ENCODE results near the gene CLDN11.

CLDN11 gene

DNA sequence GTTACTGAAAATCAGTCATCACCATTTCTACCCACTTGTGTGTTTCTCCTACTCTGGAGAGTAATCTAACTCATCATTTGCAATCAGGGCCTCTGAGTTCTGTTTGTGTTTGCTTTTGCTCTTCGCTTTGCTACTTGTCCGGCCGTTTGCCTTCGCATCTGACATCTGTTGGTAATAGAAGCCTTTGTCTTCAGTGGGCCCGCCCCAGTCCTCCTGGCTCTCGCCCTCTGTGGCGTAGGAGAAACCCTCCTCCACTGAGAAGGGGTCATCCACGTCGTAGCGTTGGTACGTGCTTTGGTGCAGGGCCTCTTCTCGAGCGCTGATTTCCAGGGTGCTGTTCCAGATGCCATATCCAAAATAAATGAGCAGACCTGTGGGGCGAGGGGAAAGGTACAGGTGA, 48.3 kb downstream of the CLDN11 start:
- no peak for DNase-seq
- in situ Hi-C loops (cut with MboI; ENCODE audit: low pct_unique_long_range_greater_than_20kb, low sequenced_read_pairs) = no loop called here

DNA sequence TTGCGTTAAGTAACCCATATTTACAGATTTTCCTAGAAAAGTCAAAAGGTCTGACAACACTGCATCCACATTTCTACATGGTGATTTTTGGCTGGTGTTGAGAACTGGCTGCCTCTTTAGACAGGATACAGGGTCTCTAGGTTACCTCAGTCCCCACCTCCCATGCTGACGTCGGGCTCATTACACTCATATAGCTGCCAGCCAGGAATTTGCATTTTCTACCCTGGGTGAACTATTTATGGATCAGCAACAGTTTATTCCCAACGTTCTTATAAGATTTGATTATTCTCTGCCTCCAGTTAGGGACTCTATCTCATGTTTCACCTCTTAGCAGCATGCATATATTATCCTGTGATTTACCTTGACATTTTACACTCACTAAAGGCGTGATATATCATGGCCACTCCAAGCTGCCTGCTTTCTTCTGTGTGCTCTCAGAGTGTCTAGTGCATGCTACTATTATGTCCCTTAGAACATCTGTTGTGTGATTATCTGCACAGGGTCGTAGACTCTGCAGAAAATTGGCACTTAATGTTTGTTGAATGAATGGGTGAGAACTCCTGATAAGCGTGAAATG, 49.0 kb downstream of the CLDN11 start:
- in situ Hi-C loops (cut with MboI; ENCODE audit: low pct_unique_long_range_greater_than_20kb, low sequenced_read_pairs) = no loop called here
- DNase-seq = no peak

DNA sequence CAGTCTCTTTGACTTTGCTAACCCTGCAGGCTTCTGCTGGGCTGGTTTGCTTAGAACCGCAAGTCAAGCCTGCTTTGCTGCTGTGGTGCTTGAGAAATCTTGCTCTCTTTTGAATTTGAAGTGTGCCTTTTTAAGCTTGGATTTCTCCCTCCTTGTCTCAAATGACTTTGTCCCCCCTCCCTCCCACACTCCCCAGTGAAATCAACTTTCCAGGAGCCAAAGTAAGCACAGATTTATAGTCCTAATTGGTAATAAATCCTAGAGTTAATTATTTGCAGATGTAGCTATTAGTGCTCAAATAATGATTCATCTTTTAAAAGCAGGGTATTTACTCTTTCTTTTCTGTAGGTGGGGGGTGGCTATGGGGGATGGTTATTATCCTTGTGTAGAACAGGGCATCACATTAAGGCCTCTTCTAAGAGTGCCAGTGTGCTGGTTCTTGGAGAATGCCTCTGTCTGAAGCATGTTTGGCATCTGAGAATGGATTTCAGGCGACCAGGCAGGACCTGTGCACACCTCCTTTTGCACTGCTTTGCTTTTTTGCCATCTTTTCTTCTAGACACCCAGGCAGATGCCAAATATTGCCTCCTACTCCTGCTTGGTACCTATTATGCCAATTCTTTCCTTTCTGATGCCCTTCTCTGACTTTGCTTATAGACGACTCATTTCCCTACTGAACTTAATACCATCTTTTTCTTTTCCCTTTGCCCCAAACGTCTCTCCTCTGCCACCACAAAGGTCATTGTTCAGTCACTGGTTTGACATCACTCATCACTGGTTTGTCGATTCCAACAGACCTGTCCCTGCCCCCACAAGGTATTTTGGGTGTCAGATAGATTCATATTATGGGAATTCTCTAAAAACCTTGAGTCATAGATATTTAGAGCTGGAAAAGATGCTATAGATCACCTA, 50.7 kb downstream of the CLDN11 start:
- in situ Hi-C loops (cut with MboI; ENCODE audit: low pct_unique_long_range_greater_than_20kb, low sequenced_read_pairs) = no loop called here
- DNase-seq = no peak

DNA sequence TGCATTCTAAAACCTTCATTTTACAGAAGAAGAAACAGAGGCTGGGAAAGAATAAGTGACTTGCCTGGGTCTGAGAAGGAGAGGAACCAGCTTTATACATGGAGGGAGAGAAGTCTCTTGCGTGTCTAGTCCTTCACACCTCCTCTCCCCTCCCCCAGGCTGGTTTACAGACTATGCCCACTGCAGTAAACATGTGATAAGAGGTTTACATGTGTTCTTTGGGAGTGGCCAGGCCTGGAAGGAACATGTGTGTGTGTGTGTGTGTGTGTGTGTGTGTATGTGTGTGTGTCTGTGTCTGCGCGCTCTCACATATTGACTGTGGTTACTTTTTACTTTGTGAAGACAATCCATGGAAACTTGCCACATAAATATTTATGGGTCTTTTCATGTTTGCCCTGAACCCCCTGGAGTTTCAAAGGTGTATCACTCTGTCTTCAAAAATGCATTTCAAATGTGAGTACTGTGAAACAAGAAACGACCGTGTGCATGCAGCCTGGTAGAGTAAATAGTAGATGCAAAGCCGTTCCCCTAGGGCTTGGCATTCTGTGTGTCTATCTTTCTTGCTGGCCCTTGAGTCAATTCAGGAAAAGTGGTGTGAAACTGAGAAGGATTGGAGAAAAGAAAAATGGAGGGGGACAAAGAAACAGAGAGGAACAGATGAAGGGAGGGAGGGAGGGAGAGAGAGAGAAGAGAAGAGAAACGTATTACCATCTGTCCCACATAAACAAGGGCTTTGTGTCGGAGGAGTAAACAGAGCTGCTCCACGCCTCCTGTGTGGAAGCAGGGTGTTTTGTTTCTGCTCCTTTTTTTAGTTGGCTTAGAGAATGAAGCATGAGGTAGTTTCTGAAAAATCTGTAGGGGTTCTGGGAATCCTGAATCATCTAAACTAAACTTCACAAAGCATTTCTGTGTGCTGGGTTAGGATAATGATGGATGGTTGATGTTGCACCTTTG, 51.7 kb downstream of the CLDN11 start:
- in situ Hi-C loops (cut with MboI; ENCODE audit: low pct_unique_long_range_greater_than_20kb, low sequenced_read_pairs) = no loop called here
- no peak for DNase-seq

GRCh38 chr3:170471149-170471548, 52.5 kb downstream of the CLDN11 start:
- DNase-seq = no peak

DNA sequence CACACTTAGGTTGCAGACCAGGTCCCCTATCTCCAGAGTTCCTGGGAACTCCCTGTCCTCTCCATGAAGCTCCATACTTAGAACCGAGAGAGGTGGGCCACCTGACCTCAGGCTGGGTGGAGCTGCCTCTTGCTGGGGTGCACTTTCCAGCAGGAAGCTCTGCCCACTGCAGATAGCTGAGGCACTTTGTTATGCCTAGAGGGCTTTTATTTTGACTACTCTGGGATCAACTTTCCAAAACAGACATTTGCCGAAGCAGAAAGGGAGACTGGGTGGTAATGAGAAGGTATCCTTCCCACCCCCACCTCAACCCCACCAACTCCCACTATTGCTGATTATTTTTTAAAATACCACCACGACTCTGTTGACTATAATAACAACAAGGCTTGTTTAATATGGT, 54.7 kb downstream of the CLDN11 start:
- in situ Hi-C loops (cut with MboI; ENCODE audit: low pct_unique_long_range_greater_than_20kb, low sequenced_read_pairs) = no loop called here
- no peak for DNase-seq

More at GRCh38 chr3:170471149-170471548, 52.5 kb downstream of the CLDN11 start:
- in situ Hi-C loops (cut with MboI; ENCODE audit: low pct_unique_long_range_greater_than_20kb, low sequenced_read_pairs) = no loop called here

- no peak for DNase-seq
- in situ Hi-C loops (cut with MboI; ENCODE audit: low pct_unique_long_range_greater_than_20kb, low sequenced_read_pairs) = no loop called here
Observed at GRCh38 chr3:170475092-170475685, 56.5 kb downstream of the CLDN11 start.

GRCh38 chr3:170476291-170476690, 57.6 kb downstream of the CLDN11 start:
- DNase-seq = no peak
- in situ Hi-C loops (cut with MboI; ENCODE audit: low pct_unique_long_range_greater_than_20kb, low sequenced_read_pairs) = no loop called here

DNA sequence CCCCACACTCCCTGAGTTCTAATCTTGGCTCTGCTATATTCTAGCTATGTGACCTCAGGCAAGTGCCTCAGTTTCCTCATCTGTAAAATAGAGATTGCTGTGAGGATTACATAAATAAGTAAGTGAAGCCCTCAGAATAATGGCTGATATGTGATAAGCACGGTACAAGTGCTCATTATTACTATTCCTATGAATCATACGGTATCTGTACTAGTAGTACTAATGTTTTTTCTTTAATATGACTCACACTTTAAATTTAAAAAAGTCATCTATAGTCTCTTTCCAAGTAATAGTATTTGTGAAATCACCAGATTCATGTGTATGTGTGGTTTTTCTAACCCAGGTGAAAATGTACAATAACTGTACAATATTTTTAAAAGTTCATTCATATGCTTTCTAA, 58.7 kb downstream of the CLDN11 start:
- in situ Hi-C loops (cut with MboI; ENCODE audit: low pct_unique_long_range_greater_than_20kb, low sequenced_read_pairs) = no loop called here
- no peak for DNase-seq

- peak; percentile 51 for DNase-seq
Observed at GRCh38 chr3:170480111-170480510, 61.4 kb downstream of the CLDN11 start.

DNA sequence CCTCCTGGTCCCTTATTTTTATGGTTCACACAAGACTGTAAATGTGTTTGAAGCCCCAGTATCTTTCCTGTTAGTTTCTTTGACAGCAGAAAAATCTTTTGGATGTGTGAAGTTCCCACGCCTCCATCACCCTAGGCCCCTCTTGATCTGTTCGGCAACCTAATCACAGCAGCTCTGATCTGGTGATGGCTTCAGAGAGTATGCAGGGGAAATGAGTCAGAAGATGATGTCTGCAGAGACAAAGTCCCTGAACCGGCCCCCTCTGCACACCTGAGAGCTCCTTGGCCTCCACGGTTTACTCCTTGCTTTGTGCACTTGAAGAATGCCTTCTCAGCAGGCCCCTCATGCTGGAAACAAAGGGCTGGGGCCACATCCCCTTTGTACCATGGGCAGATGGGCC, 63.5 kb downstream of the CLDN11 start:
- DNase-seq = no peak
- in situ Hi-C loops (cut with MboI; ENCODE audit: low pct_unique_long_range_greater_than_20kb, low sequenced_read_pairs) = no loop called here

More at GRCh38 chr3:170480111-170480510, 61.4 kb downstream of the CLDN11 start:
- in situ Hi-C loops (cut with MboI; ENCODE audit: low pct_unique_long_range_greater_than_20kb, low sequenced_read_pairs) = no loop called here

DNA sequence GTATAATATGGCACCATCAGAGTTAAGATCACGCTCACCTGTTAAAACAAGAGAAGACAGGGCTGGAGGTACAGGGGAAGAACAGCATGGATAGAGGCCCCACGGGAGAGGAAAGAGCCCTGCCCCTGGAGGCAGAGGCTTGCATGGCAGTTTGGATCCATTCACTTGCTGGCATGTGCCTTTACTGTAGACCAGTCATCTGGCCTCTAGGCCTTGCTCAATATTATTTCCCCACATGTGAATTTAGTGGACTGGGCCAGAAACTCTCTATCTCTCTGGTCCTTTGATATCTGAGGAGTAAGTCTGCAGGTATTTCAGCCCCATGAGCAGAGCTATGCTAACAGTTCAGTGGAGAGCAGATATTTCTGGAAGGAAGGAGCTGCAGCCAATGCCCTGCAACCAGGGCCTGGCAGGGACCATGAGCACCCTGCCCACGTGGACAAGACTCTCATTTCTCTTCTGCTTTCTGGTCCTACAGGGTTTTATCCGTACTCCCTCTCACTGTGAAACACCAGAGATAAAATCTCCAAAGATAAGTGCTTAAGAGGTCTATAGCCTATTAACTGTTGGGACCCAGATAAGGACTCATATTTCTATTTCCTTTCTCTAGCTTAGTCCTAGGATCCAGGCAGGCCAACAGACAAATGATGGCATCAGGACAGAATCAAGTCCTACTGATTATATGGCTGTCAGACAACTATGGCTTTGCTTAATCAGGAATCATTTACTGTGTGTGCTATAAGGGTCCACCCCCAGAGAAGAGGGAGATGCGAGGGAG, 65.0 kb downstream of the CLDN11 start:
- DNase-seq = no peak

More for the DNA sequence above, 65.0 kb downstream of the CLDN11 start:
- in situ Hi-C loops (cut with MboI; ENCODE audit: low pct_unique_long_range_greater_than_20kb, low sequenced_read_pairs) = no loop called here
